Natural killer cell (primary cell): ENCODE measurements around the gene PFDN2. TPM values are rescaled to one million over a fixed set of nuclear protein-coding genes. Genes with fewer than 3 reads are reported as not detected.

Source experiments
- ATAC-seq, 3 donors: fragments of 150-1000 bp in 2 of 3; fragments of 200-7000 bp in 1 of 3; cut with Tn5 transposase; 1 replicate in 1 of 3; 2 replicates in 2 of 3; pipeline ENCODE4 v1.10.0; 2021; ENCODE audit warnings: mild to moderate bottlenecking in 2 of 3, moderate library complexity in 2 of 3
- DNase-seq, 2 donors: peaks; one replicate each; pipeline versions ENCODE4 v3.0.0 to v3.0.0-alpha.2; 2013 to 2021; ENCODE audit warnings: mixed read lengths in 1 of 2
- H3K27ac ChIP-seq: one replicate; pipeline ENCODE4 v1.5.1; 2013; ENCODE audit warnings: mild to moderate bottlenecking, low read length
- H3K27me3 ChIP-seq: one replicate; pipeline ENCODE4 v1.6.1; 2013; ENCODE audit warnings: low read length; ENCODE audit not compliant: control insufficient read depth, insufficient read depth
- H3K36me3 ChIP-seq: one replicate; pipeline ENCODE4 v1.6.1; 2013; ENCODE audit warnings: low read length; ENCODE audit not compliant: control insufficient read depth, insufficient read depth
- H3K4me1 ChIP-seq: one replicate; pipeline ENCODE4 v1.6.1; 2013; ENCODE audit warnings: low read length; ENCODE audit not compliant: control insufficient read depth, insufficient read depth
- H3K4me3 ChIP-seq: one replicate; pipeline ENCODE4 v1.5.1; 2013; ENCODE audit warnings: low read length
- H3K9me3 ChIP-seq: one replicate; pipeline ENCODE4 v1.6.1; 2013; ENCODE audit warnings: low read length; ENCODE audit not compliant: control insufficient read depth, insufficient read depth
- H3K27ac Mint-ChIP-seq, 2 donors: one replicate each; pipeline ENCODE4 v1.8.0; 2022; ENCODE audit warnings: mild to moderate bottlenecking in 2 of 2, mixed read lengths in 2 of 2, moderate library complexity in 1 of 2
- H3K27me3 Mint-ChIP-seq, 2 donors: one replicate each; pipeline ENCODE4 v1.8.0; 2022; ENCODE audit warnings: low read depth in 2 of 2, mixed read lengths in 2 of 2
- H3K36me3 Mint-ChIP-seq: one replicate; pipeline ENCODE4 v1.8.0; 2022; ENCODE audit warnings: mixed read lengths
- H3K4me1 Mint-ChIP-seq, 2 donors: one replicate each; pipeline ENCODE4 v1.8.0; 2022; ENCODE audit warnings: mixed read lengths in 2 of 2
- H3K4me3 Mint-ChIP-seq: one replicate; pipeline ENCODE4 v1.8.0; 2022; ENCODE audit warnings: mild to moderate bottlenecking, moderate library complexity, mixed read lengths
- H3K9me3 Mint-ChIP-seq, 2 donors: one replicate each; pipeline ENCODE4 v1.8.0; 2022; ENCODE audit warnings: mixed read lengths in 2 of 2
- CTCF ChIP-seq: fragments of 200-600 bp; IDR thresholded peaks from one replicate; pipeline ENCODE4 v1.8.0; 2022; ENCODE audit warnings: antibody characterized with exemption
- WGBS: methylation state at CpG from one replicate; pipeline ENCODE4 v1.1.7; 2013; ENCODE audit warnings: missing lambda C conversion rate; ENCODE audit not compliant: insufficient coverage; 5-methylcytosine and 5-hydroxymethylcytosine counted together
- intact Hi-C: fragments of 100-400 bp; cut with micrococcal nuclease; formaldehyde crosslinking; loops from one replicate; pipeline ENCODE4 v1.14.2; 2022
- total RNA-seq, 4 donors: library from RNA; stranded (reverse); fragments of 120-200 nt in 1 of 4; gene quantifications; one replicate each; pipeline versions ENCODE4 v1.2.3 to v1.2.4, GENCODE V29; 2013 to 2022

PFDN2 gene
- total RNA-seq, 3 donors from 2014 or later (not counting 1 experiment from before 2014, with no cell fraction given): 31.6 to 40.0 (median 35.0) TPM

- no peaks in the 10 kb centered on the region for H3K9me3 ChIP-seq
- H3K27ac ChIP-seq: no peak within 1 kb of the TSS
- Mint-ChIP-seq H3K4me3 (no peak within 1 kb of the TSS), H3K27me3 (peaks cover 0 to 3% of the 10 kb centered on the region in 2 donors), H3K4me1 (no peaks in the 10 kb centered on the region), H3K36me3 (no peaks in the 10 kb centered on the region), H3K9me3 (no peaks in the 10 kb centered on the region), H3K27ac (no peak within 1 kb of the TSS)
- TF ChIP-seq CTCF: no peak
- H3K36me3 ChIP-seq: no peaks in the 10 kb centered on the region
- H3K4me1 ChIP-seq: no peaks in the 10 kb centered on the region
- 83% methylated on average over 22 of the region's 22 CpGs for WGBS
- no peak within 1 kb of the TSS for H3K4me3 ChIP-seq
- DNase-seq (no peak), ATAC-seq (no peak)
- H3K27me3 ChIP-seq: no peaks in the 10 kb centered on the region
- intact Hi-C loops: no loop called here
These were observed 28.4 kb downstream of the PFDN2 start, which contains the start of gene NECTIN4 for GRCh38 chr1:161089251-161089924. NECTIN4 (minus strand) TSS chr1:161089558; CDS start chr1:161089296, 262 bp downstream.

- H3K27me3 Mint-ChIP-seq: peaks cover 0 to 1% of the 10 kb centered on the region in 2 donors
- ATAC-seq: no peak
- no peaks in the 10 kb centered on the region for H3K9me3 Mint-ChIP-seq
- Histone ChIP-seq H3K27me3 (no peaks in the 10 kb centered on the region), H3K36me3 (no peaks in the 10 kb centered on the region), H3K27ac (no peak overlapping the region), H3K4me1 (no peaks in the 10 kb centered on the region), H3K4me3 (no peak overlapping the region), H3K9me3 (no peaks in the 10 kb centered on the region)
- WGBS: 59% methylated on average over 2 of the region's 3 CpGs
- TF ChIP-seq CTCF: no peak
- intact Hi-C loops: no loop called here
- no peaks in the 10 kb centered on the region for H3K4me1 Mint-ChIP-seq
- H3K4me3 Mint-ChIP-seq: no peak overlapping the region
- no peak for DNase-seq
- H3K27ac Mint-ChIP-seq: no peak overlapping the region
- H3K36me3 Mint-ChIP-seq: no peaks in the 10 kb centered on the region
These were observed 29.2 kb downstream of the PFDN2 start for GRCh38 chr1:161088587-161089110.

GRCh38 chr1:161086457-161086856 is 31.4 kb downstream of the PFDN2 start:
- H3K36me3 Mint-ChIP-seq: no peaks in the 10 kb centered on the region
- Histone ChIP-seq H3K4me3 (no peak overlapping the region), H3K9me3 (no peaks in the 10 kb centered on the region), H3K27ac (no peak overlapping the region), H3K36me3 (no peaks in the 10 kb centered on the region), H3K27me3 (no peaks in the 10 kb centered on the region), H3K4me1 (peaks cover 6% of the 10 kb centered on the region)
- WGBS: 83% methylated on average over 4 of the region's 4 CpGs
- intact Hi-C loops: no loop called here
- no peaks in the 10 kb centered on the region for H3K4me1 Mint-ChIP-seq
- no peaks in the 10 kb centered on the region for H3K9me3 Mint-ChIP-seq
- DNase-seq (no peak), ATAC-seq (no peak)
- no peak overlapping the region for H3K4me3 Mint-ChIP-seq
- TF ChIP-seq CTCF: no peak
- no peaks in the 10 kb centered on the region for H3K27me3 Mint-ChIP-seq
- H3K27ac Mint-ChIP-seq: no peak overlapping the region
